MM.1S (cell line): Measurements from ENCODE around the gene ANKH.

ENCODE experiments used
- EZH2 ChIP-seq: fragments of 300-600 bp; sonication (generic); optimal IDR thresholded peaks from 2 replicates; pipeline ENCODE3; 2017; ENCODE audit warnings: low read depth, mild to moderate bottlenecking, antibody characterized with exemption, low read length, mixed read lengths
- TF ChIP-seq, protein P1 (sequence below): fragments of 300-600 bp; sonication (generic); IDR thresholded peaks from 2 replicates; pipeline ENCODE4 v1.5.1; 2016; ENCODE audit warnings: antibody characterized with exemption, low read length, mixed read lengths

DNA sequence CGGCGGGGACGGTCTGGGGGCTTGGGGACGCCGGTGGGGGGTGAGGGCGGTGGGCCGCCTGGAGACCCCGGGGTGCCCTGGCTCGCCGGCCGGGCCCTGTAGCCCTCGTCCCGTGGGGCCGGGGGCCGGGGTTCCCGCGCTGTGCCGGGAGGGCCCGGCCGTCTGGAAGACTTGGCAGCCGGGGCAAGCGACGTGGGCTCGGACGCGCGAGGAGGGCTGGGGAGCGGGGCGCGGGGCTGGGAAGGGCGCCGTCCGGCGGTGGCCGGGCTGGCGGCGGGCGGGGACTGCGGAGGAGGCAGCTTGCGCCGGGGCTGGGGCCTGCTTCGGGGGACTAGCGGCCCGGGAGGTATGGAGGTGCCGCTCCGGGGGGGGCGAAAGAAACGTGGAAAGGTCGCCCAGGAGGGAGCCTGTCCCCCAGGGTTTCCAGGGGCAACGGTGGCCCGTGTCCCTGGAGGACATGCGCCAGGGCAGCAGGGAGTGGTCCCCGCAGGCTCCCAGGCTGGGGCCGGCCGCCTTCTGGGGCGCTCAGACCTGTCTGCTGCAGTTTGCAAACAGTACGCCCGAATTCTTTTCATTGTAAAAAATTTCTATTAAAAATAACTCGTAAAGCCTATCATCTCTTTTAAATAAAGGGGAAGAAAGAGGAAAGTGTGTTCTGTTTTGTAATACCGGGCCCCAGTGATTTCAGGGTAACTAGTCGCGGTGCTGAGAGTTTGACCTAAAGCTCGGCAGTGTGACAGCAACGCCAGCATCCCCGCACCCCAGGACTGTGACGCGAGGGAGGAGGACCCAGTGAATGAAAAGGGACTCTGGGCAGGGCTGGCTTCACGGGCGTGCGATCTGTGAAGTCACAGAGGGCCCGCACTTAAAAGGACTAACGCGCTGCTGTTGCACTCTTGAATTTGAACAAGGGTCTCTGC, 752 bp upstream of the ANKH start:
- TF ChIP-seq, protein P1, sequence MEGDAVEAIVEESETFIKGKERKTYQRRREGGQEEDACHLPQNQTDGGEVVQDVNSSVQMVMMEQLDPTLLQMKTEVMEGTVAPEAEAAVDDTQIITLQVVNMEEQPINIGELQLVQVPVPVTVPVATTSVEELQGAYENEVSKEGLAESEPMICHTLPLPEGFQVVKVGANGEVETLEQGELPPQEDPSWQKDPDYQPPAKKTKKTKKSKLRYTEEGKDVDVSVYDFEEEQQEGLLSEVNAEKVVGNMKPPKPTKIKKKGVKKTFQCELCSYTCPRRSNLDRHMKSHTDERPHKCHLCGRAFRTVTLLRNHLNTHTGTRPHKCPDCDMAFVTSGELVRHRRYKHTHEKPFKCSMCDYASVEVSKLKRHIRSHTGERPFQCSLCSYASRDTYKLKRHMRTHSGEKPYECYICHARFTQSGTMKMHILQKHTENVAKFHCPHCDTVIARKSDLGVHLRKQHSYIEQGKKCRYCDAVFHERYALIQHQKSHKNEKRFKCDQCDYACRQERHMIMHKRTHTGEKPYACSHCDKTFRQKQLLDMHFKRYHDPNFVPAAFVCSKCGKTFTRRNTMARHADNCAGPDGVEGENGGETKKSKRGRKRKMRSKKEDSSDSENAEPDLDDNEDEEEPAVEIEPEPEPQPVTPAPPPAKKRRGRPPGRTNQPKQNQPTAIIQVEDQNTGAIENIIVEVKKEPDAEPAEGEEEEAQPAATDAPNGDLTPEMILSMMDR = no peak
- TF ChIP-seq EZH2 = no peak
